Endothelial cell of umbilical vein (primary cell): ENCODE data around the gene COQ7. TPM values are rescaled to one million over a fixed set of nuclear protein-coding genes. Genes with fewer than 3 reads are reported as not detected.

Source experiments
- BruUV-seq: library from RNA; stranded (reverse); fragments of 400-500 nt; replicated peaks from 2 replicates; lab custom pipeline; 2021; lab: Mats Ljungman, UMichigan
- CTCF ChIA-PET: fragments of 300-600, 350-600 bp; sonication (Branson Sonifier 250); formaldehyde crosslinking; loops from one replicate; lab custom pipeline; 2021; ENCODE audit warnings: antibody characterized with exemption, inconsistent platforms; lab: Charles Lee
- POLR2A ChIA-PET: fragments of 300-600, 350-600 bp; sonication (Branson Sonifier 250); formaldehyde crosslinking; loops from one replicate; lab custom pipeline; 2021; ENCODE audit warnings: antibody characterized with exemption, inconsistent platforms; lab: Charles Lee
- DNase-seq: peaks from one replicate; pipeline ENCODE4 v3.0.0-alpha.2; 2011; ENCODE audit warnings: low read depth, low spot score
- FAIRE-seq: peaks from 2 replicates; lab custom pipeline; 2011; peaks lifted over from hg19 to GRCh38; lab: Jason Lieb, UNC
- H2AFZ ChIP-seq: 2 replicates; pipeline ENCODE4 v1.6.0; 2012; ENCODE audit warnings: low read depth, low read length, control low read depth, inconsistent platforms
- H3K27ac ChIP-seq: 2 replicates; pipeline ENCODE4 v1.5.1; 2011; ENCODE audit warnings: low read depth, mild to moderate bottlenecking, control low read depth, low read length, moderate library complexity; ENCODE audit not compliant: insufficient read depth
- H3K27me3 ChIP-seq, 2 experiments: 2 replicates each; pipeline versions ENCODE4 v1.6.0 to v1.6.1; 2011; ENCODE audit warnings: low read length in 2 of 2, mixed read lengths in 1 of 2; ENCODE audit not compliant: control insufficient read depth in 2 of 2, insufficient read depth in 2 of 2
- H3K36me3 ChIP-seq, 2 experiments: 2 replicates in 1 of 2; 3 replicates in 1 of 2; pipeline ENCODE4 v1.5.1; 2011; ENCODE audit warnings: low read length in 2 of 2, mild to moderate bottlenecking in 1 of 2, moderate library complexity in 1 of 2; ENCODE audit not compliant: control insufficient read depth in 2 of 2, insufficient read depth in 2 of 2; ENCODE audit errors: extremely low read depth in 1 of 2
- H3K4me1 ChIP-seq: 3 replicates; pipeline ENCODE4 v1.5.1; 2011; ENCODE audit warnings: mild to moderate bottlenecking, low read length; ENCODE audit not compliant: control insufficient read depth, insufficient read depth; ENCODE audit errors: extremely low read depth
- H3K4me2 ChIP-seq: 2 replicates; pipeline ENCODE4 v1.6.1; 2011; ENCODE audit warnings: low read length, control low read depth, mixed read lengths; ENCODE audit not compliant: insufficient read depth
- H3K4me3 ChIP-seq, 3 experiments: fragments of 200-600 bp in 1 of 3; sonication (generic), shearing (Covaris generic) in 1 of 3; replicated peaks in 1 of 3; 2 replicates each; pipeline ENCODE4 v1.5.1; 2011 to 2016; ENCODE audit warnings: control low read depth in 3 of 3, low read length in 3 of 3, mild to moderate bottlenecking in 2 of 3, inconsistent platforms in 1 of 3, low read depth in 1 of 3, moderate library complexity in 1 of 3; ENCODE audit not compliant: insufficient read depth in 1 of 3
- H3K79me2 ChIP-seq: 2 replicates; pipeline ENCODE4 v1.6.0; 2012; ENCODE audit warnings: low read length, inconsistent platforms; ENCODE audit not compliant: control insufficient read depth, insufficient read depth
- H3K9ac ChIP-seq: replicated peaks from 2 replicates; pipeline ENCODE3; 2011; ENCODE audit warnings: low read length, control low read depth; ENCODE audit not compliant: insufficient read depth; ENCODE audit errors: extremely low read depth
- H3K9me1 ChIP-seq: replicated peaks from 3 replicates; pipeline ENCODE4 v1.6.0; 2011; ENCODE audit warnings: mild to moderate bottlenecking, low read length; ENCODE audit not compliant: control insufficient read depth, insufficient read depth; ENCODE audit errors: extremely low read depth
- H3K9me3 ChIP-seq: replicated peaks from 2 replicates; pipeline ENCODE4 v1.5.1; 2012; ENCODE audit warnings: low read length, inconsistent platforms; ENCODE audit not compliant: control insufficient read depth, insufficient read depth
- H4K20me1 ChIP-seq: replicated peaks from 2 replicates; pipeline ENCODE3; 2011; ENCODE audit warnings: mild to moderate bottlenecking, low read length; ENCODE audit not compliant: control insufficient read depth, insufficient read depth; ENCODE audit errors: extremely low read depth
- CTCF ChIP-seq, 2 donors: IDR thresholded peaks; 1 replicate in 1 of 2; 2 replicates in 1 of 2; pipeline ENCODE4 v1.5.1; 2011; ENCODE audit warnings: low read length in 2 of 2, mild to moderate bottlenecking in 2 of 2, moderate library complexity in 2 of 2, control low read depth in 1 of 2, inconsistent platforms in 1 of 2, low read depth in 1 of 2; ENCODE audit not compliant: insufficient read depth in 1 of 2; ENCODE audit errors: extremely low read depth in 1 of 2
- EZH2 ChIP-seq: IDR thresholded peaks from 2 replicates; pipeline ENCODE4 v1.6.1; 2012; ENCODE audit warnings: borderline replicate concordance, low read depth, mild to moderate bottlenecking, moderate library complexity, low read length, inconsistent platforms; ENCODE audit not compliant: severe bottlenecking
- FOS ChIP-seq: IDR thresholded peaks from 2 replicates; pipeline ENCODE4 v1.6.1; 2011; ENCODE audit warnings: mild to moderate bottlenecking, low read length, moderate library complexity, borderline replicate concordance; ENCODE audit not compliant: insufficient read depth
- GATA2 ChIP-seq: IDR thresholded peaks from 2 replicates; pipeline ENCODE4 v1.7.0; 2011; ENCODE audit warnings: low read depth, mild to moderate bottlenecking, moderate library complexity, mixed read lengths, low read length; ENCODE audit not compliant: insufficient read length, insufficient read depth
- JUN ChIP-seq: IDR thresholded peaks from 2 replicates; pipeline ENCODE4 v1.6.1; 2011; ENCODE audit warnings: borderline replicate concordance, low read depth; ENCODE audit not compliant: insufficient read length, insufficient read depth
- MAX ChIP-seq: IDR thresholded peaks from 2 replicates; pipeline ENCODE4 v1.6.1; 2011; ENCODE audit not compliant: insufficient read depth, insufficient read length
- MYC ChIP-seq: IDR thresholded peaks from one replicate; pipeline ENCODE4 v1.6.1; 2011; ENCODE audit warnings: mild to moderate bottlenecking, low read depth, low read length
- POLR2A ChIP-seq: IDR thresholded peaks from 2 replicates; pipeline ENCODE4 v1.6.1; 2012; ENCODE audit warnings: low read depth, mild to moderate bottlenecking, control low read depth, low read length
- POLR2AphosphoS5 ChIP-seq: IDR thresholded peaks from 2 replicates; pipeline ENCODE4 v1.6.1; 2012; ENCODE audit warnings: low read depth, mild to moderate bottlenecking, control low read depth, low read length, moderate library complexity; ENCODE audit not compliant: insufficient read depth
- dilution Hi-C: fragments of 300-500 bp; cut with MboI; formaldehyde crosslinking; loops from one replicate; pipeline ENCODE4 v1.15.0; 2019; ENCODE audit warnings: low sequenced_read_pairs; ENCODE audit not compliant: extremely low pct_ligation_motif_present
- intact Hi-C: fragments of 100-400 bp; cut with micrococcal nuclease; formaldehyde crosslinking; loops from one replicate; pipeline ENCODE4 v1.10.0; 2022
- polyA plus RNA-seq, 4 experiments: library from polyadenylated mRNA; depleted of rRNA in 3 of 4; stranded (reverse) in 3 of 4; unstranded in 1 of 4; fragments of >200 nt; gene quantifications; 2 replicates each; pipeline versions ENCODE4 v1.2.1 to v1.2.3, GENCODE V29; 2011 to 2012; ENCODE audit warnings: missing spikeins in 1 of 4
- total RNA-seq: library from RNA; stranded (reverse); gene quantifications from 2 replicates; pipeline ENCODE4 v1.2.3, GENCODE V29; 2021

Gene COQ7
- total and polyA plus RNA-seq, 2 donors (not counting 3 experiments of a cell fraction or from before 2014, with no cell fraction given) = 12.9 to 24.2 TPM

- no peaks in the 10 kb centered on the region for H3K9me1 ChIP-seq
- dilution Hi-C loops (loop anchor here (25.0 kb wide), 1 partner anchor 327 kb away; the partner anchor contains the start of gene RPS15A), intact Hi-C loops (loop anchor here (1.0 to 10.0 kb wide), 6 partner anchors 28 to 408 kb away; partner anchors contain the start of genes ARL6IP1, CCP110 and GDE1)
- peak overlapping the region; percentile 72 for H3K4me2 ChIP-seq
- peak overlapping the region; percentile 10 for H2AFZ ChIP-seq
- H3K27ac ChIP-seq = peak overlapping the region; percentile 89
- no peaks in the 10 kb centered on the region for H4K20me1 ChIP-seq
- no TSS peak for BruUV-seq
- peak overlapping the region; percentile 88 for H3K9ac ChIP-seq
- FAIRE-seq (peak; percentile 77), DNase-seq (peak; percentile 79)
- H3K4me1 ChIP-seq = peaks cover 46% of the 10 kb centered on the region
- ChIA-PET CTCF (interaction anchor here (0.7 to 3.5 kb wide), 9 partner anchors 9 to 313 kb away, joined by 3 to 37 read pairs (median 7); partner anchors contain the start of gene ARL6IP1), POLR2A (interaction anchor here (1.0 to 2.1 kb wide), 3 partner anchors 20 to 28 kb away, joined by 3 to 15 read pairs (median 6); no protein-coding TSS in a partner anchor)
- peak overlapping the region; percentile 12 to 66 (median 44) for H3K4me3 ChIP-seq
- no peaks in the 10 kb centered on the region for H3K9me3 ChIP-seq
- H3K27me3 ChIP-seq = no peaks in the 10 kb centered on the region
- TF ChIP-seq MAX (peak; percentile 92), FOS (no peak), EZH2 (no peak), CTCF (IDR thresholded peaks at IDR 0.05; ENCODE audit: extremely low read depth in 1 of 2, insufficient read depth in 1 of 2, low read depth in 1 of 2, low read length in 2 of 2) (peak in 1 of 2 donors; percentile 48), MYC (peak; percentile 53), GATA2 (no peak), POLR2AphosphoS5 (no peak), JUN (no peak), POLR2A (no peak)
- peaks cover 46% of the 10 kb centered on the region for H3K79me2 ChIP-seq
- H3K36me3 ChIP-seq = peaks cover 4 to 8% of the 10 kb centered on the region in 2 experiments
These were observed 47.1 kb downstream of the COQ7 start for GRCh38 chr16:19114359-19115147.
